Regular cardiac myocyte (primary cell): ENCODE data around the gene NOX1. TPM values are rescaled to one million over a fixed set of nuclear protein-coding genes. Genes with fewer than 3 reads are reported as not detected.

Experiments
- total RNA-seq: library from RNA; depleted of rRNA; stranded (reverse); fragments of >200 nt; gene quantifications from 2 replicates; pipeline ENCODE4 v1.2.3, GENCODE V29; 2014

The NOX1 gene
- not detected in 2 replicates for total RNA-seq

DNA sequence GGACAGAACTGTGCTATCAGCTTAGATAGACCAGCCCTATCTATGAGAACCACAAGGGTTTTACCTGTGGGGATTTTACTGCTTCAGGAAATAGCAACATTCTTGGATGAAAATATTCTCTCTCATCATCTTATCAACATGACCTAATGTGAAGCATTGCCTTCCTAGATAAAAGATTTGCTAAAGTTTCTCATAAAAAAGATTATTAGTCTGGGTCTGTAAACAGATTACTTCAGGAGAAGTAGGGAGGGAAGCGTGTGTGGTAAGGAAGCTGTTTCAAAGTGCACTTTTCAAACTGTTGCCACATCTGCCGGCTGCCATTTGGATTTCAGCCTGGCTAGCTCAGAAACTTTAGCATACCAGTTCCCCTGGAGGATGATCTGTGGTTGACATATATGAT, at the start of gene NOX1:
TSS of gene NOX1 (minus strand) at position 35 of the 400 bp plus-strand sequence. CDS start 220 bp downstream, outside the sequence.

DNA sequence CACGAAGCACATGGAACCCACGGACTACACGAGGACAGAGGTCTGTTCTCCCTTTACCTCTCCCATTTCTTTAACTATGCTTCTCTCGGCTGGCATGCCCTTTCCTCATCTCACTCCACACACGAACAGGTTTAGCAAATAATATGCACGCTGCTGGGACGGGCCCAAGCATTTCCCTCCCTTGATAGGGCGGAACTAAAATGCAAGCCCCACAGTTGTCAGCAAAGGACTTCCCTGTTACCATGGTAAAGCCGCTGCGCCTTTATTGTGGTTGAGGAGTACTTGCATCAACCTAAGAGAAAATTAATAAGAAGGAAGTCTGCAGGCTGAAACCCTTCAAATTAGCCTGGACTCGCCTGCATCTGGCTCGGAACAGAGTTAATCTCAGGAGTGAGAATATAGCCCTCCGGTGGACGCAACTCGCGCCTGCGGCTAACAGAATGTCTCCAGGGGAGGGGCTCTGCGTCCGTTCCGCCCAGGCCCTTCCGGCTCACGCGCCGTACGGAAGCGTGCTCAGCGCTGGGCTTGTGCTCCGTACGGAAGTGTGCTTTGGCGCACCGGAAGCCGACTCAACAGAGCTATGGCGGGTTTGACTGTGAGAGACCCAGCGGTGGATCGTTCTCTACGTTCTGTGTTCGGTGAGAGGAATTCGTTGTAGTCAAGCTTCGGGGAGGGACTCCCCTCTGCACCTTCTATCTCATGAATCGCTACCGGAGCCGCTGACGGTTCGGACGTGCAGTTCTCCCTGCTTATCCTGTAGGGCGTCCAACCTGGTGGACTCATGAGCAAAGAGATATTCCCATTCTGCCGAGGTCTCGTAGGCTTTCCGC, 54.1 kb downstream of the NOX1 start, which contains the start of gene CSTF2:
TSS of gene CSTF2 (plus strand) at position 555 of the 830 bp plus-strand sequence. CDS start at position 581, 26 bp downstream.

Other genes with a start within 250 kb of the NOX1 start
- gene TSPAN6, start 237.6 kb downstream of the NOX1 start, total RNA-seq, result 29.9 and 65.4 TPM in 2 replicates
- 57.9 and 171 TPM in 2 replicates for gene SRPX2, start 230.2 kb downstream of the NOX1 start, total RNA-seq
- gene SYTL4, start 142.2 kb downstream of the NOX1 start, total RNA-seq, result 5.9 and 18.0 TPM in 2 replicates
- 13.0 and 30.9 TPM in 2 replicates for gene CSTF2, start 54.0 kb downstream of the NOX1 start, total RNA-seq
- under 0.01 and 0.28 TPM in 2 replicates for gene XKRX, start 54.6 kb upstream of the NOX1 start, total RNA-seq
- not detected in 2 replicates for gene ARL13A, start 95.3 kb upstream of the NOX1 start, total RNA-seq
- 11.6 and 18.8 TPM in 2 replicates for gene TRMT2B, start 177.8 kb upstream of the NOX1 start, total RNA-seq
- gene TMEM35A, start 204.5 kb upstream of the NOX1 start, total RNA-seq, result 5.1 and 8.2 TPM in 2 replicates
- 7.3 and 33.5 TPM in 2 replicates for gene CENPI, start 223.8 kb upstream of the NOX1 start, total RNA-seq